GM19239 (cell line): ENCODE results near the gene GEMIN8.

Experiments
- DNase-seq: peaks from one replicate; pipeline ENCODE4 v3.0.0; 2011; ENCODE audit warnings: low spot score; ENCODE audit not compliant: insufficient read length
- FAIRE-seq: peaks from 2 replicates; lab custom pipeline; 2011; peaks lifted over from hg19 to GRCh38; lab: Jason Lieb, UNC

GEMIN8 gene

GRCh38 chrX:14022019-14022418 lies 7.7 kb downstream of the GEMIN8 start:
- FAIRE-seq, result peak; percentile 31
- DNase-seq, result no peak

GRCh38 chrX:14017399-14017798 lies 12.3 kb downstream of the GEMIN8 start:
- no peak for FAIRE-seq
- DNase-seq, result no peak

- FAIRE-seq (no peak), DNase-seq (no peak)
Observed at GRCh38 chrX:14015941-14016340, 13.8 kb downstream of the GEMIN8 start.

GRCh38 chrX:14015294-14015693 lies 14.4 kb downstream of the GEMIN8 start:
- FAIRE-seq, result peak; percentile 28
- no peak for DNase-seq

GRCh38 chrX:14014526-14014925 lies 15.2 kb downstream of the GEMIN8 start:
- FAIRE-seq (peak; percentile 47), DNase-seq (no peak)

DNA sequence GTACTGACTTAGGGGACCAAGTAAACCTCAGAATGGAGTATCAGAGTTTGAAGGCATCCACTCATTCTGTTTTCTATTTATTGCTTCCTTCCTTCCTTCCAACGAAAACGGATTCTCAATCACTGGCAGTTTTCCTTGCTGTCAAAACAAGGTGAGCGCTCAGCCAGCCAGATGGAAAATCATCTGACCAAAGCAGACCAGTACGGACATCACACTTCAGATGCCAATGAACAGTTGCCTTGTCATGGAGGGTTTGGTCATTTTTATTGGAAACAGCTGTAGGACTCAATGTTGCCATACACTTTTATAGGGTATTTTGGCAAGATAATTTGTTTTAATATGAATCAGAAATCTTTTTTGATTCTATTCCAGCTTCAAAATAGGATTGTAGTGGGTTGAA lies 16.6 kb downstream of the GEMIN8 start:
- no peak for FAIRE-seq
- no peak for DNase-seq

GRCh38 chrX:14010566-14010965 lies 19.1 kb downstream of the GEMIN8 start:
- FAIRE-seq (no peak), DNase-seq (no peak)

- DNase-seq (no peak), FAIRE-seq (no peak)
Observed at GRCh38 chrX:14006540-14006939, 23.2 kb downstream of the GEMIN8 start.

GRCh38 chrX:14003876-14004425 lies 25.7 kb downstream of the GEMIN8 start:
- DNase-seq, result no peak
- no peak for FAIRE-seq

DNA sequence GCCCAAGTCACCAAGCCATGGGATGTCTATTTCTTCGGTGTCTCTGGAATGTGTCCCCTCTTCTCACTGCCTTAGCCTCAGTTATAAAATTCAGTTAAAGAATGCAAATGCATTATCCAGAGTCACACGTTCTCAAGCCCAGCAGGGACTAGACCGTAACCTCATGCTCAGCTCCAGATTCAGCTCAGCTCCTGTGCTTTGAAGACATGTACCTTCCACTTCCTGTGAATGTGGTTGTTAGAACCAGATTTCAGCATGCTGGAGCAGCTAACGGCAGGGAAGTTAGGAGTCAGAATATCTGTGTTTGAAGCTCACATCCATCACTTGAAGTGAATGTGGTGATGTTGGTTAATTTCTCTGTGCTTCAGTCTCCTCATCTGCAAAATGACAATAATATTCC lies 26.7 kb downstream of the GEMIN8 start:
- no peak for FAIRE-seq
- DNase-seq, result no peak

DNA sequence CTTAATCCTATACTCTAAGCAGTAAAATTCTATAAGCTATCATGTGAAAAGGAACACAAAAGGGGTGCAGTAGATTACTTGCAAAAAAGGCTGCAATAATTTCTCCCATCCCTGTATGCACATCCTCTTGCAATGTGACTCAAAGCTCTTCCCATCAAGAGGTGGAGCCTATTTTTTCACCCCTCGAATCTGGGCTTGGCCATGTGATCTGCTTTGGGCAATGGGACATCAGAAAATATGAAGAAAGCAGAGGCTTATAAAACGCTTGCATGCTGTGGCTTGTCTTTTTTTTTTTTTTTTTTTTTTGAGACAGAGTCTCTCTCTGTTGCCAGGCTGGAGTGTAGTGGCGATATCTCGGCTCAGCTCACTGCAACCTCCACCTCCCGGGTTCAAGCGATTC lies 33.0 kb downstream of the GEMIN8 start:
- FAIRE-seq (no peak), DNase-seq (no peak)

- FAIRE-seq (no peak), DNase-seq (no peak)
Observed at GRCh38 chrX:13994536-13995080, 35.1 kb downstream of the GEMIN8 start.

DNA sequence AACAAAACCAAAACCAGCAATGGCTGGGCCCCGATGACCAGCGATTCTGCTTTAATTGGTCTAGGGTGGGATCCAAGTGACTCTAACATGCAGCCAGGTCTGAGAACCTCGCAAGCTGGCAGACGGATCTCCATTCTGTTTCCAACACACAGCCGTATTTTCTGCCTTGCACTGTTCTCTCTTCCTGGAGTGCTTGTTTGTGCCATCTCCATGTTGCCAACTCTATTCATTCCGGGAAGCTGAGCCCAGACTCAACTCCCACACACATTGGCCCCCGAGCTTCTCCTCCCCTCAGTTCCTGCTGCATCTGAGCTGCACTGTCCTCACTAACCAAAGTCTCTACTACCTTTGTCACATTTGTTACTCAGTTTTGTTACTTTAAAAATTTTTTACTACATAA lies 35.6 kb downstream of the GEMIN8 start:
- DNase-seq, result no peak
- FAIRE-seq, result no peak

DNA sequence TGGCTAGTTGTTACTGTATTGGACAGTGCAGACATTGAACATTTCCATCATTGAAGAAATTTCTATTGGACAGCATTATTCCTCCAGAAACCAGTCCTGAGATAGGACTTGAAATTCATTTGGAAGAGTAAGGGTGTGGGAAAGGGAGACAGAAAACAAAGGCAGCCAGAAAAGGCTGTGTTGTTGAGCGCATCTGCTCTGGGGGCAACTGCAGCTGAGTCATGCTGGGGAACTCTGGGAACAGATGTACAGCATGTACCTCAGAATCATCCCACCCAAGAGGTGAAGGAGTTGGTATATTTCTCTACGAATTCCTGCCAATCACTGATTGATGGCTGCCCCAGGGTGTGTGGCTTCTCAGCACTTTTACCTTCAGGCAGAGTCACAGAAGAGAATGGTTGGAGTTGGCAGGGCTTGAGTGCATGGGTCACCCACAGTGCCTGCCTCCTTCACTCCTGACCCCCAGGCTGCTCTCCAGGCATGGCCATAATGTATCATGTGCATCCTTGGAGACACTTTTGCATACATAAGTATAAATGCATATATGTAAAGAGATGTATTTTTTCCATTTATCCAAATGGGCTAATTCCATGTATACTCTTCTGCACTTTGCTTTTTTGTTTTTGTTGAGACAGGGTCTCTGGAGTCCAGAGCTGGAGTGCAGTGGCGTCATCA lies 39.4 kb downstream of the GEMIN8 start:
- no peak for DNase-seq
- FAIRE-seq, result no peak

DNA sequence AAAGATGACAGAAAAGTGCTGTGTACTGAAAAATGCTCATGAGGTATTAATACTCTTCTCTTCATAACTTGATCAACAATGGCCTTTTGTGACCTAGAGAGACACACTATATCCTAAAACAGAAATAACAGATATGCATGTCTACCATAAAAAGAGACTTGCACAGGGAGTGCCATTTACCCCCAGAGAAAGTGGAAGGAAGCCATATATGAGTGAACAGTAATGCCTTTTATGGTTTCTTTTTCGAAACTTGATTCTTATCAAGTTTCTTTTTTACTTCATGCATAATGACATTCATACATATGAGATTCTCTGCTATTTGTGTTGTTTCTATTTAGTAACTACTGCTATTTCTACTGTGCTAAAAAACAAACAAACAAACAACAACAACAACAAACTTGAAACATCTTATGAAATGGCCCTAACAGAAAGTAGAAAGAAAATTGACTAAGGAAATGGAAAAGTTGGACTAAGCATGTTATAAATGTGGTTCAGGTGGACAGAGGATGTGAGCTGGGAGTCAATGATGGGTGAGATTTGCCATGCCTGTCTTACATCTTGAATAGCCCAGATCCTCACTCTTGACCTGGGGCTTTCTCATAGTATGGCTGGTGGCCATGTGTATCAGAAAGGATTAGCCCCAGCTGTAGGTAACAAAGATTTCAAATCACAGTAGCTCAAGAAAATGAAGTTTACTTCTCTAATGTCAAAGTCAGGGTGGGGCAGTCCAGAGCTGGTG lies 43.8 kb downstream of the GEMIN8 start:
- DNase-seq (no peak), FAIRE-seq (peak; percentile 73)

DNA sequence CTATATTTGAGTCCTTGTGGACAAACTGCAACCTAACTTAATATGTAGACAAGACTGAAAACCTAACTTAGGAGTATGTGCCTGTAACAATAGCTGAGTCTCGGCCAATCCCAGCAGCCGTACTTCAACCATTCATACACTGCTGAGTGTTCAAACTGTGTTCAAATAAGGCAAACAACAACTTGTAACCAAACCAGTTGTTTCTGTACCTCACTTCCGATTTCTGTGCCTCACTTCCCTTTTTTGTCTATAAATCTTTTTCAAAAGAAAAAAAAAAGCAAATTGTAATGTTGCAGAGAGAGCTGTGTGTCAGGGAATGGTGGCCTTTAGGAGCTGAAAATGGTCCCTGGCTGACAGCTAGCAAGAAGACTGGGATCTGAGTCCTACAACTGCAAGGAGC lies 46.0 kb downstream of the GEMIN8 start:
- no peak for DNase-seq
- FAIRE-seq, result peak; percentile 64

GRCh38 chrX:13968198-13968597 lies 61.5 kb downstream of the GEMIN8 start:
- FAIRE-seq, result no peak

GRCh38 chrX:13967636-13968035 lies 62.1 kb downstream of the GEMIN8 start:
- DNase-seq, result no peak
- FAIRE-seq, result no peak

More at GRCh38 chrX:13968198-13968597, 61.5 kb downstream of the GEMIN8 start:
- no peak for DNase-seq

DNA sequence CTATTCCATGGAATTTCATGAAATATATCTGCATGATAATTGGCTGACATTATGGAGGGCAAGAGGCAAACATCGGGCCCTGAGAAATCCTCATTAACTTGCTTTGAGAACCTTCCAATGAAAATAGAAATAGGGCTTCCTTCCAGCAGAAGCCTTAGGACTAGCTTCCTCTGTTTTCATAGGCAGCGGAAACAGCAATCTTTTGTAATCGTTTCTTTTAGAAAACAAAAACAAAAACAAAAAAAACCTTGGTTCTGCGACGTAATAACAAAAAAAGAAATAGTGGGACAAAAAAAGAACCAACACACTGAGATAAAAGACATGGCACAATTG lies 62.9 kb downstream of the GEMIN8 start:
- FAIRE-seq (no peak), DNase-seq (no peak)

DNA sequence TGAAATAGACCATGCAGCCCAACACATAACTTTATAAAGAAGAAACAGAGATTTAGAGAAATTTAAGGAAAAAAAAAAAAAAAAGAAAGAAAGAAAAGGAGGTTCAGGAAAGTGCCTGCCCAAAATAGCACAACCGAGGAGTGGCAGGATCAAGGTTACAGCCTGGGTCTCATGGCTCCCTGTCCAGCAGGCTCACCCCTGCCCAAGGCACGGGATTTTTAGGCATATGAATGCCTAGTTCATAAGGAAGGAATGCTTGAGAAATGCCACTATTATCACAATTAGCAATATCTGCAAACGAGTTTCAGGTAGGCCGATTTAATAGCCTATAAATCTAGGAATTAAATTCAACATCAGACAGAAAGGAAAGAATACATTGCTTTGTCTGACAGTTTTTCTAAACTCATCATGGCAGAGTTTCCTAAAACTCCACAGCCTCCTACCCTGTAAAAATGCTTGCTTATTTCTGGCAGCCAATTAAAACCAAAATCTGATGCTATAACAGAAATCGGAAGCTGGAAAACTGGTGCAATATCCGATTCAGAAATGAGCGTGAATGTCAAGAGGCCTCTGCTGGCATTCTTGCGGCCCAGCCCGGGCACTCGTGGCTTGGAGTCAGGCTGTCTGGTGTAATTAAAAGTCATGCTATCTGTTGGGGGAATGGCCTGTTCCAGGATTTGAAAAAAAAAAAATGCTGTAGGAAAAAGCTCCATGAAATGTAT lies 63.5 kb downstream of the GEMIN8 start:
- FAIRE-seq, result no peak
- no peak for DNase-seq

DNA sequence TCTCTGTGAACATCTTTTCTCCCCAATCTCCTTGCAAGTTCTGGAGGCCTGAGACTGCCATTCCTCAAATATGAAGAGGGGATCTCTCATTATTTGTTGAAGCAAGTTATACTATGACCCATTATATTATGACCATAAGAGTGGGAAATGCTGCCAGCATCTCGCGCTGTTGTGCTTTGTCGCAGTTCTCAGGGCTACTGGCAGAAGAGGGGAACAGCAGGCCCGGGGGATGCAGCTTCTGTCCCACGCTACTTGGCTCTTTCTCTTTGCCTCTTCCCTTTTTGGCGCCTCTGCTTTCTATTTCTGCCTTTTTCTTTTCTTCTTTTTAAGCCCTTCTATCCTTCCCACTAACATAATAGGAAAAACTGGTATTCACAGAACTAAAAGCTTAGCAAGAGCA lies 64.2 kb downstream of the GEMIN8 start:
- FAIRE-seq, result no peak
- DNase-seq, result no peak
